HG03460 (cell line): ENCODE measurements around the gene AACS.
"Not testable (repeated sequence)": the region's sequence is repeated elsewhere in the genome, so short reads cannot be mapped to it uniquely, and the experiment has no call there.

ENCODE experiments used
- ATAC-seq: cut with Tn5 transposase; IDR thresholded peaks from one replicate; pipeline ENCODE4 v1.9.1; 2021; ENCODE audit not compliant: unreplicated experiment

The AACS gene

DNA sequence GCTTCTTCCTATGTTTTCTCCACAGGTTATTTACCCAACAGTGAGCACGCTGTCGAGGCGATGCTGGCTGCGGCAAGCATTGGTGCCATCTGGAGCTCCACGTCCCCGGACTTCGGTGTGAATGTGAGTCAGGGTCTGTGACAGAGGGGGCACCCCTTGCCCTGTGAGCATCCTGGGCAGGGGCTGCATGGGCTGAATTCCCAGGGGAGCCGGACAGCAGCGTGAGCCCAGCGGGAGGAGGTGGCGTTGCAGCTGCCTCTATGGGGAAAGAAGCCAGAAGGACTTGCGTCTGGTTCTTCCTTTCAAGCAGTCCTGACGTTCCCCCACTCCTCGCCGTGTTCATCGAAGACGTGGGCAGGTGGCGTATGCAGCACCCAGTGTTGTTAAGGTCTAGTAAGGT lies 26.2 kb downstream of the AACS start:
- no peak for ATAC-seq

DNA sequence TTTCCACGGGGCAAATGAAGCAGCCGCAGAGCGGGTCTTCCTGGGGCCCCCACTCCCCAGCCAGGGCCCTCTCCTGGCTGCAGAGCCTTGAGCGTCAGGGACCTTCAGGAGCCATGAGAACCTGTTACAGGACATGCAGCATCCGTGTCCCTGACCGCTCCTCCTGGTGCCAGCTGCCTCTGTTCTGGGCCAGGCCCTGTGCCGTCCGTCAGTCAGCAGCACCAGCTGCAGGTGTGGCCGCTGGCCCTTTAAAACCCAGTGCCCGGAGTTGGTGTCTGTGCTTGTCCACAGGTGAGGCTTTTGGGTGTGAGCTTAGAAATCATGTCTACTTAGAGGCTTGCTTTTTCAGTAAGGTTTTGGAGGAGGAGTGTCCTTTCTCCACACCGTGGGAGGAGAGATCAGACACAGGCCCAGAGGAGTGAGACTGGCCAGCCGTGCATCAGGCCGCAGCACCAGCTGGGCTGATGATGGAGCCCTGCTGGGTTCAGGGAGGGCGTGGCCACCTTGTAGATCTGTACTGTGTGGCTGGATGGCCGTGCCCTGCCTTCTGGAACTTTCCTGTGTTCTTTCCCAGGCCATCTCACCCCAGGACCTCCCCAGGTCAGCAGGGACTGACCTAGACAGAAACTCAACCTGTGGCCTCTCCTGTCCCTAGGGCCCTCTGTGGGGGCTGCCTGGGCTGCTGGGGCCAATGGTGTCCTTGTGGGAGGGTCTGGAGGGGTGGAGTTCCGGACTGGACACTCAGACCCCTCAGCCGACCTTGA lies 27.1 kb downstream of the AACS start:
- ATAC-seq: no peak

DNA sequence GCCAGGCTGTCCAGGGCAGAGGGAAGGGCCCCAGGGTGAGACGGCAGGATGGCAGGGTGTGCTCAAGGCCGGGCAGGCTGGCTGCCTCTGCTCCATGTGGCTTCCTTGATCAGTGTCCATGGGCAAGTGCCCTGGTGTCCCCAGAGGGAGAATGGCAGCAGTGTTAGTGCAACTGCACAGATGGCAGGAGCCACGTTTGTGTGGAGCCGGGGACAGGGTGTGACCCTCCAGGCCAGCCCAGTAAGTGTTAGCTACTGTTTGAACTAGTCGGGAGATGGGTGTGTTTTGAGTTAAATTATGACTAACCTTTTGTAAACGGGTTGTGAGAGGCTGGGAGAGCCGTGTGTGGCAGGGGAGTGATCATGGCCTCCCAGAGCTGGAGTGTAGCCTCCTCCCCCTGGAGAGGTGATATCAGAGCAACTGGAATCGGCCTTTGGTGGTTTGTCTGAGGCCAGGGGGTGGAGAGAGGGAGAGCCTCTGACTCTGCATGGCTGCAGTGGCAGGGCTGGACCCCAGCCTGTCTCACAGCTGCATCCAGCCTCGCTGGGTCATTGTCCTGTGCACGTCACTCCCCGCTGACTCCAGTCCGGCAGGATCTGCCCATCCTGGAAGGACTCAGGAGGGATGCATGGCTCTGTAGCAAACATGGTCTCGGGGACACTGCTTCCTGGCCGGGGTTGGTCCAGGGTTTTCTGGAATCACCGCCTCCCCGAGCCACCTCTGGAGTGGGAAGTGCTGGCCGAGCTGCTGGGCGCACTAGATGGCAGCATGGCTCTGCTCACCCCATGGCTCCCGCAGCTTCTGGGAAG lies 27.8 kb downstream of the AACS start:
- no peak for ATAC-seq

DNA sequence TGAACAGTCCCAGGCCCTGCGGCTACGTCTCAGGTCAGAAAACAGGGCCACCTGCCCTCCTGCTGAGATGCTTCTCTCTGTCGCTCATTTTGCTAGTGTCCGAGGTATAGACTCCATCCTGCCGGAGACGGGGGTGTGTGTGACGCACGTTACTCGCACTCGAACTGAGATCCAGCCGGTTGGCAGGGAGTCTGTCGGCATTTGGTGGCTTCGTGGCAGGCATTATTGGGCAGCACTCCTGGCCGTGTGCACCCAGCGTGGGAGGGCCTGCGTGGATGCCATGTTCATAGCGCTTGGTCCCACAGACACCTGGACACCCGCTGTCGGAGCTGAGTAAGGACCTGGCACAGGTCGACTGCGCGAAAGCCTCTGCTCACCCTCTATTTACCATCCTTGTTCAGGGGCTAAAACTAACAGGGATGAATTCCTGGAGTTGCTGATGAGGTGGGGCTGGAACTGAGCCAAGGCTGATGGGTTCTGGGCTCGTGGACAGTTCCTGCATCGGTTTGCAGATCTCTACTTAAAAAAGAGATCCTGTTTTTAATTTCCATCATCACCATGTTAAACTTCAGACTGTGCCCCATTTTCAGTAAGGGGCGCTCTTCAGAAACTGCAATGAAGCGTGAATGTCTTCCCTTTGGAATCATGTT lies 28.6 kb downstream of the AACS start:
- ATAC-seq: no peak

DNA sequence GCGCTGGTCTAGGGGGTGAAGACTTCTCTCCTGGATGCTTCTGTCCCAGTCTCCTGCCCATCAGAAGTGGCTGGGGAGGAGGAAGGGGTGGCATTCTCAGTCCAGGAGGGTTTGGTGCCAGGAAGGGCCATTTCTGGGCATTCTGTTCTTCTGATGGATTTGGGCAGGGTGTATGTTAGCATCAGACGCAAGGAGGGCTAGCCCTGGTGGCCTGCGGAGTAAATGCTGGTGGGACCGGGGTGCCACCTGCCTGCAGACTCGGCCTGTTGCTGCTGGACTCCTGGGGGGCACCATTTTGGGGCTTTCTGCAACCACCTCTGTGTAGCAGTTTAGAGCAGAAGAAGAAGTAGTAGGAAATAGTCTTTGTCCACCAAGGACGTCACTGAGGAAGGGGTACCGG lies 31.7 kb downstream of the AACS start:
- ATAC-seq: no peak

DNA sequence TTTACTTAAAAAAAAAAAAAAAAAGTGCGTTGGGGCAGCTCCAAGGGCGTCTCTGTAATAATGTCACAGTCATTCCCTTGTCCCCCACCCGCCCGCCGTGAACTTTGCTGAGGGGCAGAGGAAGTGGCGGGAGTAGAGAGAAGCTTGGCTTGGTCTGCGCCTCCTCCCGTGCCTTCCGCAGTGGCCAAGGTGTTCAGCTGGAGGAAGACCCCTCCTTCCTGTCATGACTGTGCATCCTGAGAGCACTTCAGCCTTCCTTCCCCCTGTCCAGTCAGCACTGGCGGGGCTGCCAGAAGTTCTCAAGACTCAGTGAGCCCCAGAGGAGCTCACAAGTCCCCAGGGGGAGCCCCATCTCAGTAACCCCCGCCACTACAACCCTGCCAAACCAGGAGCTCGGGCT lies 32.2 kb downstream of the AACS start:
- no peak for ATAC-seq

DNA sequence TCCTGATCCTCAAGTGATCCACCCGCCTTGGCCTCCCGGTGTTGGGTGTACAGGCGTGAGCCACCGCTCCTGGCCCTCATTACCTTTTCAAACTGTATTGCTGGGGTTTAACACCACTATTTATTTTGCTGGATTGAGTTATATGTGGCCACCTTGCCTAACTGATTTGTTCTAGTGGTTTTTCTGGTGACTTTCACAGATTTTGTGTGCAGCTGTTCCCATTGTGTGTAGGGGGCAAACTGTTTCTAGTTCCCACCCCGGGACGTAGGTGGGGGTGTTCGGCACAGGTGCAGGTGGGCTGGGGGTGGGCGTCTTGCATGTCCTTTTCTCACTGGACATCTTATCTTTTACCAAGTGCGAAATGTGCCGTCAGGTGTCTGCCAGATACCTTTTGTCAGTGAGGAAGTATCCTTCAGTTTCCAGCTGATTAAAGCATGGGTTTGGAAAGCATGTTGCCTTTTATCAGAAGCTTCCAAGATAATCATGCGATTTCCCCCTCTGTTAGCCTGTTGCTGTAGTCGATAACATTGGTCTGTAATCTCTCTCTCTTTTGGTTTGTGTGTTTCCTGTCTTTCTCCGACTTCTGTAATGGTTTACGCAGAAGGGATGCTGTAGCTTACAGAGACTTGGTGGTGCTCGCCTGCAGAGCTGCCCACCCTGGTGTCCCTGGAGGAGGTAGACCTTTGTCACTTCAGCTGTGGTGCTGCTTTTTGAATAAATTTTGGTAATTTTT lies 33.6 kb downstream of the AACS start:
- no peak for ATAC-seq

DNA sequence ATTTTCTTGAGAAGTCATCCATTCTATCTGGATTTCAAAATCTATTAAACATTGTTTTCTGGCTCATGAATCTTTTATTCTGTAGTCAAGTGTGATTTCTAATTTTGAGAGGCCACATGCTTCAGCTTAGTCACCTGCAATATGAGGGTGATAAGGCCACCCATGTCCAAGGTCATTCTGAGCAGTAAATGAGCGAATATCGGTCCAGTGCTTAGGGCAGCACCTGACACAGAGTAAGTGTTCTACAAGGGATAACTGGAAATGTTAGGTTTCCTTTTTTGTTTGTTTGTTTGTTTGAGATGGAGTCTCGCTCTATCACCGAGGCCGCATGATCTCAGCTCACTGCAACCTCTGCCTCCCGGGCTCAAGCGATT lies 34.2 kb downstream of the AACS start:
- no peak for ATAC-seq

DNA sequence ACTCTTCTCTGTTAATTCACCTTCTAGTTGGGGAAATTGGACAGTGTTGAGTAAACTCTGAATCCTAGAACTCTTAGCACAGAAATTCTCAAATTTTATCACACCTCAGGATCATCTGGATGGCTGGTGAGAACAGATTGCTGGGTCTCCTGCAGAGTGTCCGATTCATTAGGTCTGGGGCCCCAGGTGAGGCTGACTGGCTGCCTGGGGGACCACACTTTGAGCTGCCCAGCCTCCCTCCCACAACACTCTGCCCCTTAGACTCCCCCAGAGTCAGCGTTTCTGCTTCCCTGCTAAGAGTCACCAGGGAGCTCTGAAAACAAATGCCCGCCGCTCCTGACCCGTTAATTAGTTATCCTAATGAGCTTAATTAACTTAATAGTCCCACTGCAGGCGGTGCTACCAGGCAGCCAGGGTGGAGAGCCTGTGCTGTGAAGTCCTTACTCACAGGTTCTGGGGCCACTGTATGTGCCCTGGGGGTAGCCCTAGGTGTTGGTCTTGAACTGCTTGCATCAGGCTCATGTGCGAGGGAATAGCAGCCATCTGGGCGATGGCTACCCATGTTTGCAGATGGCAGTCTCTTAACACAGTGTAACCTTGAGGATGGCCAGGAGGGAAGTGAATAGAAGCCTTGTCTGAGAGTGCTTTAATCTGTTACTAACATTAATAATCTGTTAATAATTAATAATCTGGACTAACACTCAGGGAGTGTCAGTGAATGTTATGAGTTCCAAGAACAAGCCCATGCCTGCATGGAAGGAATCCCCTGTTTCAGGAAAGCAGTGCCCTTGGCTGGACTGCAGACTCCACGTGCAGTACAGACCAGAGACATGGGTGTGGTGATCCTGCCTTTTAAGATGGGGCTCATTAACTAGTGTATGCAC lies 35.6 kb downstream of the AACS start:
- ATAC-seq: no peak

DNA sequence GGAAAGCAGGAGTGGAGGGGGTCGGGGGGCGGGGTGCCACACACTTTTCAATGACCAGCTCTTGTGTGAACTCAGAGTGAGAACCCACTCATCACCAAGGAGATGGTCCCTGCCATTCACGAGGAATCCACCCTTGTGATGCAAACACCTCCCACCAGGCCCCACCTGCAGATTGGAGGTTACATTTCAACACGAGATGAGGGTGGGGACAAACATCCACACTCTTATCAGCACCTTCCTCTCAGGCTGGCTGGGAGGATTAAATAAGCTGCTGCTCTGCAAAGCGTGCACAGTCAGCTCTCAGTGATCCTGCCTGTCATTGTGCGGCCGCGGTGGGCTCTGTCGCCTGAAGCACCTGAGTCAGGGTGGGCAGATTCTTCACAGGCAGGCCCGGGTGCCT lies 39.7 kb downstream of the AACS start:
- ATAC-seq: no peak

DNA sequence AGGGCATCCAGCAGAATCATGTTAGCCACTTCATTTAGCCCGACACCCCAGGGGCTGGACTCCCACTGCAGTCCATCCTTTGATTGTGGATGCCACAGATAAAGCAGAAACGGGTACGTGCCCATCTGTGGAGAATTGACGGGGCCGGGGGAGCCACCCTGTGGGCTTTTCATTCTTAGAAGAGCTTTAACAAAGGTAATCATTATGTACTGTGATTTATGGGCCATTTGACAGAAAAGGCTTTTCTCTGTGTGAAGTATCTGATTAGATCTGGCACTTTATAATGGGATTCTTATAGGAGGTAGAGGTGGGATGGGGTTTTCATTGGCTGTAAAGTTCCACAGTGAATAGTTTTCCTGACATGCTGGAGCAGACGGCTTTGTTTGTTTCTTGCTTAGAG lies 40.4 kb downstream of the AACS start:
- ATAC-seq: no peak

DNA sequence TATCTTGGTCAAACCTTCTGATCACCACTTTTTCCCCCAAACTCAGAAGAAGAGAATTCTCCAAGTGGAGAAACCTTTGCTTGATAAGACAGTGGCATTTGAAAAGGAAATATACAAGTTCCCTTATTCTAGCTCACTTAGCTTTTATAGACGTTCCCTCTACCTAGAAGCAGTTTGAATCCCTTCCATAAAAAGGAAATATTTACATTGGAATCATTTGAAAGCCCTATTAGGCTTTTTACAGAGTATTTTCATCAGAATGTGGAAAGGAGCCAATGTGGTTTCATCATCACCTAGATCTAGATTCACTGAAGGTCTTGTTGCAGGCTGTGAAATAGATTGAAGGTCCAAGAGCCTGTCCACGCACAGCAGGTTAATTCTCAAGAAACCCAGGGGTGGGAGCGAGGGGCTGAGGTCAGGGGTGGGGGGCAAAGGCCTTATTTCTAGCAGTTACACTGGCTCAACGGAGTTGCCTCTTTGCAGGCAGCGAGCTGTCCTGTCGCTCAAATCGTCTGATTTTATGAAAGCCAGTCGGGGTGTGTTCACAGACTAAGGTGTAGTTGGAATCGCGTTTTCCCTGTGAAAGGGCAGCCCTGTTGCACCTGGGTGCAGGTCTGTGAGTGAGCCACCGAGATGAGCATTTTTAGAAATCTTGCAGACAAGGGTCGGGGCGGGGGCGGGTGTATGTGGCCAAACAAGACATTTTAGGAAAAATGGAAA lies 45.6 kb downstream of the AACS start:
- ATAC-seq: no peak

DNA sequence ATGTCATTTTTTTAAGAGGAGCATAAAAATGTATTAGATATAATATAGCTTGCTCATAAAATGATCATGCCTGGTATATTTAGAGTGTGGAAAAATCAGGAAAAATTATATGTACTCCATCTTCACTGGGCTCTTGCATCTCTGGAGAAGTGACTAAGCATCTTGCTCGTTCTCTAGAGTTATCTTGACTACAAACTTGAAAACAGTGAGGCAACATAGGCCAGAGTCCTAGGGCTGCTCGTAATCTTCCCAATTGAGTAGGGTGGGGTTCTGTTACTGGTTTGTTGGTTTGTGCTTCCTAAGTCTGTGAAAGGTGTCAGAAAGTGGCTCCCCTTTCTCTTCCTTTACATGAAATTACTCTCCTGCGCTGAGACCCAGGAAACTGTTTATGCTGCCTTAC lies 46.2 kb downstream of the AACS start:
- no peak for ATAC-seq

DNA sequence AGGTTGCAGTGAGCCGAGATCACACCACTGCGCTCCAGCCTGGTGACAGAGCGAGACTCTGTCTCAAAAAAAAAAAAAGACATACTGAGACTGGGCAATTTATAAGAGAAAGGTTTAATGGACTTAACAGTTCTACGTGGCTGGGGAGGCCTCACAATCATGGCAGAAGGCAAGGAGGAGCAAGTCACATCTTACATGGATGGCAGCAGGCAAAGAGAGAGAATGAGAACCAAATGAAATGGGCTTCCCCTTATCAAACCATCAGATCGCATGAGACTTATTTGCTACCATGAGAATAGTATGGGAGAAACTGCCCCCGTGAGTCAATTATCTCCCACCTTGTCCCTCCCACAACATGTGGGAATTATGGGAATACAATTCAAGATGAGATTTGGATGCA lies 47.4 kb downstream of the AACS start:
- ATAC-seq: not testable (repeated sequence)

DNA sequence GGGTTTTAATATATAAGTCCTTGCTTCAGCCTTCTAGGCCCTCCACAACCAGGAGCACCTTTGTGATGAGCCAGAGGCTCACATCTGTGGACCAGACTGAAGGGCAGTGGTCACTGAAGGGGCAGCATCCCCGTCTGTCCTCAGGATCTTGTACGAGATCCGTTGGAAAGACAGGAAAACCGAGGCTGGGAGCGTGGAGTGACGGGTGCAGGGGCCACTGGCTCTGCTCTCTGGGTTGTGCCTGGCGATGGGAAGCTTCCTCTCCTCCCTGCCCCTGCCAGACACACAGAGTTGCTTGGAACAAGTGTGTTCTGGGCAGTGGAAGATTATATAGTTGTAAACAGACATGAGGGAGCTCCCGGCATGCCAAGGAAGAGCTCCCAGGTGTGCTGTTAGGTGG lies 48.0 kb downstream of the AACS start:
- no peak for ATAC-seq

DNA sequence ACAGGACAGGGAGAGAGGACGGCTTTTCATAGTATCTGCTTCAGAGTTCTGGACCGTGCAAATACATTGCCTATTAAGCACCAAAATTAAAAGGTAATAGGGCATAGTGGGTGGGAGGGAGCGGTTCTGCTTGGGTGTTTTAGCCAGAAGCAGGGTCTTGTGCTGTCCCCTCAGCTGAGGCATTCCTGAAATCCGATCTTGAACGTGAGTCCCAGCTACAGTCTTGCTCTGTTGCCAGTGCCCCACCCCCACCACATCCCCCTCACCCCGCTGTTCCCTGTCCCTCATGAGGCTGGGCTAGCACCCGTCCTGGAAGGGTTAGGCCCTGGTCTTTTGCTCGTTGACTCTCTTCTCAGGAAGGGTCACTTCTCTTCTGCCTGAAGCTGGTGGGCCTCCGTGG lies 48.6 kb downstream of the AACS start:
- ATAC-seq: no peak

DNA sequence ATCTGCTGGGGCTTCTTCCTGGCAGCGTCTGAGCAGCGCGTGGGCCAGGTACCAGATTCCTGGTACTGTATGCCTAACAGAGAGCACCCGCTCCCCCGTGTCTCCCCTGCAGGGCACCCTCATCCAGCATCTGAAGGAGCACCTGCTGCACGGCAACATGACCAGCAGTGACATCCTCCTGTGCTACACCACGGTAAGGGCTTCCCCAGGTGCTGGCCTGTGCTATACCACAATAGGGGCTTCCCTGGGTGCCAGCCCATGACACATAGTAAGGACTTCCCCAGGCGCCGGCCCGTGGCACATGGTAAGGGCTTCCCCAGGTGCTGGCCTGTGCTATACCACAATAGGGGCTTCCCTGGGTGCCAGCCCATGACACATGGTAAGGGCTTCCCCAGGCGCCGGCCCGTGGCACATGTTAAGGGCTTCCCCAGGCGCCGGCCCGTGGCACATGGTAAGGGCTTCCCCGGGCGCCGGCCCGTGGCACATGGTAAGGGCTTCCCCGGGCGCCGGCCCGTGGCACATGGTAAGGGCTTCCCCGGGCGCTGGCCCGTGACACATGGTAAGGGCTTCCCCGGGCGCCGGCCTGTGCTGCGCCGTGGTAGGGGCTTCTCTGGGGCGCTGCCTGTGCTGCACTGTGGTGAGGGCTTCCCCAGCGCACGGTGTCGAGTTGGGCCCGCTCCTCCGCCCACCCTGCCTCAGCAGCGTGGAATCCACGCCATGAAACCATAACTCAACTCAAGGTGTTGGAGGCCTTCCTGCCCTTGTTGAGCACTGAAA lies 49.3 kb downstream of the AACS start:
- ATAC-seq: no peak

DNA sequence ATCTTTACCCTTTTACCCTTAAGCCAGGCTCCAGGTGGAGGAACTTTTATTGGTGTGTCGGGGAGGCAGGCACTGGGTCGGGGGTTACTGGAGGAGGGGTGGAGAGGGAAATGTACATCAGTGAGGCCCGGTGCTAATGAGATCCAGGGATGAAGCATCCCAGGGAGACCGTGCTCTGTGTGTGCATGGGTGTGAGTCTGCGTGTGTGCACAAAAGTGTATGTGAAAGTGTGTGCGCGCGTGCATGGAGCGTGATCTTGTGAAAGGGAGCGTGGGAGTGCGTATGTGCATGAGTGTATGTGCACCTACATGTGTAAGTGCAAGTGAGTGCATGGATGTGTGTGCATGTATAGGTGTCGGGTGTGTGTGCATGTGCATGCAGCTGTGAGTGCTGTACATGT lies 55.3 kb downstream of the AACS start:
- no peak for ATAC-seq

DNA sequence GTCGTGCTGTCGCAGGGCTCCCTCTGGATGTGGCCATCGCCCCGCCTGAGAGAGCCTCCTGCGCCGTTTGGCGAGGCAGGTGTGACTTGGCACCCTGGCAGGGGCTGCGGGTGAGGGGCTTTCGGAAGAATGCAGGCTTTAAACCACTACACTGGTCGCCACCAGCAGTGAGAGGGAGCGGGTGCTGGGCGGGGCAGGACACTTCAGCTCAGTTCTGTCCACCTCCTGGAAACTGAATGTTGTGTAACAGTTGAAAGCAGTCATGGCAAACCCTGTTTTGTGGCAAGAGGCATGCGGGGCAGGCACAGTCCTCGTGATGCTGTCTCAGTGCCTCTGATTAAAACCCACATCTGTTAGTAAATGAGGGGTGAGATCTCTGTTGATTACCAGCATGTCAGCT lies 55.9 kb downstream of the AACS start:
- ATAC-seq: no peak
